ENCODE measurements around the gene GJA1. TPM values are rescaled to one million over a fixed set of nuclear protein-coding genes. Genes with fewer than 3 reads are reported as not detected.

The GJA1 gene
- total and polyA plus RNA-seq, 2 of the 8 experiments (the other 6 are each of a cell fraction or from before 2014, with no cell fraction given), result 468 to 795 TPM

DNA sequence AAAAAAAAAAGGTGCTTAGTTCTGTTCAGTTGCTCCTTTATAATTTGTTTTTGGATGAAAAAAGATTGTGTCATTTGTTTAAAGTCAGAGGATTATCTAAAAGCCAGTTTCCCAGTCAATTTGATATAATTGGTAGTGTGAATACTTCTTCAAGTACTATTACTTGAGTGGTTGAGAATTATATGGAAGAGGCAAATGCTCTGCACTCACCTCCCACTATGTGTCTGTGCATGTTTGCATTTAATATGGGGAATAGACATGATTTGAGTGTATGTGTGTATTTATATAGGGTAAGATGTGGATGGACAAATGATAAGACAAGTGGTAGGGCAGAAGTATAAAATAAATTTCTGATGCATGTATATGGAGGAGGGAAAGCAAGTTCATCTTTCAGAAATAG is 15.8 kb downstream of the GJA1 start:
- Histone ChIP-seq H2AFZ (ENCODE audit: low read length) (no peak overlapping the region), H3K14ac (ENCODE audit: insufficient read length) (no peak overlapping the region), H2BK12ac (ENCODE audit: low read depth, low read length) (no peak overlapping the region), H3K4me2 (ENCODE audit: insufficient read depth in 1 of 2, low read depth in 2 of 2, low read length in 2 of 2) (no peak overlapping the region), H3K23me2 (ENCODE audit: low read depth, low read length) (no peaks in the 10 kb centered on the region), H3K9me3 (ENCODE audit: insufficient read depth in 2 of 2, low read depth in 1 of 2, low read length in 1 of 2) (no peaks in the 10 kb centered on the region), H3K4ac (replicated peaks; ENCODE audit: insufficient read length, low read depth, low read length) (no peak overlapping the region), H3K9ac (replicated peaks in 1 of 4; ENCODE audit: extremely low read depth in 1 of 4, low read depth in 3 of 4, low read length in 3 of 4) (no peak overlapping the region), H2BK5ac (ENCODE audit: low read depth, low read length) (no peak overlapping the region), H4K8ac (ENCODE audit: extremely low read depth, insufficient read depth, low read length) (no peak overlapping the region), H3K4me1 (replicated peaks in 1 of 4; ENCODE audit: control insufficient read depth in 3 of 4, insufficient read depth in 4 of 4, low read length in 3 of 4) (no peaks in the 10 kb centered on the region), H4K91ac (replicated peaks; ENCODE audit: insufficient read length, low read length) (no peak overlapping the region), H3K56ac (replicated peaks; ENCODE audit: insufficient read length, low read depth, low read length) (no peak overlapping the region), H3K4me3 (ENCODE audit: extremely low read depth in 1 of 4, insufficient read depth in 2 of 4, low read depth in 3 of 4, low read length in 4 of 4) (no peak overlapping the region), H2BK20ac (ENCODE audit: low read length) (no peak overlapping the region), H3K79me2 (ENCODE audit: control insufficient read depth in 1 of 2, insufficient read depth in 2 of 2, low read length in 2 of 2) (peaks cover 9 to 33% of the 10 kb centered on the region in 2 experiments), H2BK15ac (ENCODE audit: low read length) (no peak overlapping the region), H2AK5ac (ENCODE audit: low read depth, low read length) (no peak overlapping the region), H2BK120ac (replicated peaks; ENCODE audit: low read depth, low read length) (no peak overlapping the region), H3K23ac (ENCODE audit: insufficient read length) (no peak overlapping the region), H3K36me3 (ENCODE audit: control insufficient read depth in 2 of 4, insufficient read depth in 4 of 4, low read length in 3 of 4) (peaks cover 15 to 39% (median 28%) of the 10 kb centered on the region in 4 experiments), H3K27ac (ENCODE audit: low read depth, low read length) (no peak overlapping the region), H3K27me3 (replicated peaks in 1 of 4; ENCODE audit: control insufficient read depth in 3 of 4, extremely low read depth in 1 of 4, insufficient read depth in 3 of 4, low read length in 3 of 4) (no peaks in the 10 kb centered on the region), H4K20me1 (replicated peaks in 1 of 2; ENCODE audit: control insufficient read depth in 1 of 2, insufficient read depth in 2 of 2, low read length in 2 of 2) (peaks cover 6 to 20% of the 10 kb centered on the region in 2 experiments), H4K5ac (ENCODE audit: insufficient read length, low read depth, low read length) (no peak overlapping the region), H3K18ac (ENCODE audit: extremely low read depth, low read length) (no peak overlapping the region), H3K79me1 (ENCODE audit: low read depth, low read length) (no peaks in the 10 kb centered on the region)
- no peak for FAIRE-seq
- POLR2A ChIA-PET (ENCODE audit: partially characterized antibody), result interaction anchor here (0.8 to 3.7 kb wide), 3 partner anchors 13 to 428 kb away, joined by 3 to 18 read pairs (median 3); no protein-coding TSS in a partner anchor
- DNase-seq (ENCODE audit: low read depth in 1 of 2, low spot score in 2 of 2), result no peak
- CTCF ChIA-PET (ENCODE audit: partially characterized antibody), result interaction anchor here (1.5 kb wide), 1 partner anchor 398 kb away, joined by 5 read pairs; no protein-coding TSS in a partner anchor
- TF ChIP-seq GTF2F1 (IDR thresholded peaks at IDR 0.05; ENCODE audit: borderline replicate concordance, low read depth, low read length) (no peak), MAFK (IDR thresholded peaks at IDR 0.05; ENCODE audit: low read depth, low read length) (no peak), BRCA1 (IDR thresholded peaks at IDR 0.05; ENCODE audit: low read depth, low read length) (no peak), TCF12 (IDR thresholded peaks at IDR 0.05; ENCODE audit: low read depth, low read length) (no peak), RNF2 (IDR thresholded peaks at IDR 0.05; ENCODE audit: borderline replicate concordance, low read depth, low read length, missing control alignments, poor library complexity, severe bottlenecking) (no peak), EGR1 (IDR thresholded peaks at IDR 0.05; ENCODE audit: borderline replicate concordance, low read depth, low read length) (no peak), EP300 (IDR thresholded peaks at IDR 0.05; ENCODE audit: borderline replicate concordance in 1 of 2, low read depth in 2 of 2, low read length in 2 of 2) (no peak), FOSL1 (IDR thresholded peaks at IDR 0.05; ENCODE audit: insufficient read depth, low read depth, low read length) (no peak), NANOG (IDR thresholded peaks at IDR 0.05; ENCODE audit: insufficient read depth, low read depth, low read length, poor library complexity, severe bottlenecking) (no peak), BCL11A (IDR thresholded peaks at IDR 0.05; ENCODE audit: low read depth in 2 of 2, low read length in 2 of 2) (no peak)
- TF ChIP-seq, protein P1, sequence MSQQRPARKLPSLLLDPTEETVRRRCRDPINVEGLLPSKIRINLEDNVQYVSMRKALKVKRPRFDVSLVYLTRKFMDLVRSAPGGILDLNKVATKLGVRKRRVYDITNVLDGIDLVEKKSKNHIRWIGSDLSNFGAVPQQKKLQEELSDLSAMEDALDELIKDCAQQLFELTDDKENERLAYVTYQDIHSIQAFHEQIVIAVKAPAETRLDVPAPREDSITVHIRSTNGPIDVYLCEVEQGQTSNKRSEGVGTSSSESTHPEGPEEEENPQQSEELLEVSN (IDR thresholded peaks at IDR 0.05), result no peak
- TF ChIP-seq, protein P2, sequence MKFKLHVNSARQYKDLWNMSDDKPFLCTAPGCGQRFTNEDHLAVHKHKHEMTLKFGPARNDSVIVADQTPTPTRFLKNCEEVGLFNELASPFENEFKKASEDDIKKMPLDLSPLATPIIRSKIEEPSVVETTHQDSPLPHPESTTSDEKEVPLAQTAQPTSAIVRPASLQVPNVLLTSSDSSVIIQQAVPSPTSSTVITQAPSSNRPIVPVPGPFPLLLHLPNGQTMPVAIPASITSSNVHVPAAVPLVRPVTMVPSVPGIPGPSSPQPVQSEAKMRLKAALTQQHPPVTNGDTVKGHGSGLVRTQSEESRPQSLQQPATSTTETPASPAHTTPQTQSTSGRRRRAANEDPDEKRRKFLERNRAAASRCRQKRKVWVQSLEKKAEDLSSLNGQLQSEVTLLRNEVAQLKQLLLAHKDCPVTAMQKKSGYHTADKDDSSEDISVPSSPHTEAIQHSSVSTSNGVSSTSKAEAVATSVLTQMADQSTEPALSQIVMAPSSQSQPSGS (IDR thresholded peaks at IDR 0.05; ENCODE audit: low read length), result no peak
